Non-pigmented ciliary epithelial cell (primary cell): ENCODE data around the gene EIF5A2.
"Not testable (repeated sequence)": the region's sequence is repeated elsewhere in the genome, so short reads cannot be mapped to it uniquely, and the experiment has no call there.

Experiments used
- DNase-seq: peaks from one replicate; pipeline ENCODE4 v3.0.0-alpha.2; 2010; ENCODE audit warnings: low read depth

EIF5A2 gene

DNA sequence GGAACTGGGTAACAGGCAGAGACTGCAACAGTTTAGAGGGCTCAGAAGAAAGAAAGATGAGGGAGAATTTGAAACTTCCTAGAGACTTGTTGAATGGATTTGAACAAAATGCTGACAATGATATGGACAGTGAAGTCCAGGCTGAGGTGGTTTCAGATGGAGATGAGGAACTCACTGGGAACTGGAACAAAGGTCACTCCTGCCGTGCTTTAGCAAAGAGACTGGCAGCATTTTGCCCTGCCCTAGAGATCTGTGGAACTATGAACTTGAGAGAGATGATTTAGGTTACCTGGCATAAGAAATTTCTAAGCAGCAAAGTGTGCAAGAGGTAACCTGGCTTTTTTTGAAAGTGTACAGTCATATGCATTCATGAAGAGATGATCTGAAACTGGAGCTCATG lies 11.7 kb downstream of the EIF5A2 start:
- DNase-seq = no peak

- DNase-seq = not testable (repeated sequence)
These were observed 12.1 kb downstream of the EIF5A2 start for GRCh38 chr3:170896333-170896732.

- DNase-seq = no peak
These were observed 14.5 kb downstream of the EIF5A2 start for GRCh38 chr3:170893895-170894294.

- no peak for DNase-seq
These were observed 18.8 kb downstream of the EIF5A2 start for GRCh38 chr3:170889630-170890029.

DNA sequence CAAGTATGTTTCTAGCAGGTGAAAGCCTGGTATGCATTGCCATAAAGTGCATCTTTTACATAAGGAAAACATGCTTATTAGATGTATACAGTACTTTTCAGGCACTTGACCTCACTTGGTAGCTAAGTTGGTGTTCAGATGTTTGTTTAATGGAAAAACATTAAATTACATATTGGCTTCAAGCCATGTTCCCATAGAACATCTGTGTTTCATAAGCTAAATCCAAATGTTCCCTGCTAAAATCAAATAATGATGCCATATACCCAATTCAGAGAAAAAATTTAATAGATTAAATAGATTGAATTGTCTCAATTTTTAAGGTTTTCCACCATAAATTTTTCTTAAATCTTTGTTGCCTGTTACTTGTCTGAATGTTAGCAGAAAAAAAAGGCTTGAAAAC lies 19.3 kb downstream of the EIF5A2 start:
- DNase-seq = no peak

GRCh38 chr3:170884109-170884930 lies 24.1 kb downstream of the EIF5A2 start:
- not testable (repeated sequence) for DNase-seq

GRCh38 chr3:170878688-170879087 lies 29.7 kb downstream of the EIF5A2 start:
- not testable (repeated sequence) for DNase-seq

- DNase-seq = not testable (repeated sequence)
These were observed 31.1 kb downstream of the EIF5A2 start for GRCh38 chr3:170877311-170877710.

- DNase-seq = no peak
These were observed 31.9 kb downstream of the EIF5A2 start for GRCh38 chr3:170876537-170876936.

- DNase-seq = peak; percentile 67
These were observed 38.5 kb downstream of the EIF5A2 start, which contains the start of gene RPL22L1 for GRCh38 chr3:170869645-170870593. Gene RPL22L1 (minus strand): TSS chr3:170870195. CDS start chr3:170870167, 28 bp downstream.

DNA sequence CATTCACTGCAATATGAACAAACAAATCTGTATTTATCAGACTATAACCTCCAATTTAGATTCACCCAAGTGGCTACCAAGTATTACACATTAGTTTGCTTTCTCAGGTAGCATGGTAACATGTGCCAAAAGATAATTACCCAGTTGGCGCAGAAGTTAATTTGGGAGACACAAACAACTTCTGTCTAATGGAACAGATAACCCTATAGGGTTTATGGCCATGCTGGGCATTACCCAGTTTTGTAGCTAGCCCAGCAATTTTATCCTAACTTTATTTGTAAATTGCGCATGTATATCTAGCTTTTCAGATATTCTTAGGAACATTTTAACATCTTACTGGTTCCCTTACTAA lies 39.2 kb downstream of the EIF5A2 start:
- no peak for DNase-seq

GRCh38 chr3:170868577-170869238 lies 39.7 kb downstream of the EIF5A2 start:
- no peak for DNase-seq

DNA sequence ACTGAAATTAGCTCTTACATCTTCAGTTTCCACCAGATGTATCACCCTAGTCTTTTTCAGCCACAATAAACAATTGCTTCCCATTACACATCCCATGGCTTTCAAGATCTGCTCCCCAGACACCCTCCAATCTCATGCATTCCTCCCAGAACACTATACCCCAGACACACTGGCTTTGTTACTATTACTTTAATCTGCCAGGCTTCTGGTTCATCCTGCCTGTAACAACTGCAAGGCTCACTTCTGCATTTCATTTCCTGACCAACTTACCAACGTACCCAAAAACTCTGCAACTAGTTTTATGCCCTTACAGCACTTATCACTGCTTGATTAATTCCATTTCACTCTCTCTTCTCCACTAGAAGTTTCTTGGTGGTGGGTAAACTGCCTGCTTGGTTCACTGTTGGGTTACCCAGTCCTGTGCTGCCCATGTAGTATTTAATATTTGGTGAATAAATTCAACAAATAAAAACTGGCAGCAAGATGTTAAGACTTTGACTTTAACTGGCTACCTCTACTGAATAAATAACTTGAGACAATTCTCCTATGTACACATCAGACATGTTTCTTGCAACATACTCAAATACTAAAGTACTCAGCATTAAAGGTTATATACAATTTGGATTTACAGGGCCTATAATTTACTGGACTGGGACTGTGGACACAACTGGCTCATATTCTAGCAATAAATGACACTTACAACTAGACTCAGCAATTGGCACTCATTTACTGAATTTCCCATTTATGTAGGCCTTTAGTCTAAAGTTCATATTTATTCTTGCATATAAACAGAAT lies 41.1 kb downstream of the EIF5A2 start:
- no peak for DNase-seq

GRCh38 chr3:170866499-170866898 lies 41.9 kb downstream of the EIF5A2 start:
- no peak for DNase-seq

- no peak for DNase-seq
These were observed 43.0 kb downstream of the EIF5A2 start for GRCh38 chr3:170865209-170866094.

DNA sequence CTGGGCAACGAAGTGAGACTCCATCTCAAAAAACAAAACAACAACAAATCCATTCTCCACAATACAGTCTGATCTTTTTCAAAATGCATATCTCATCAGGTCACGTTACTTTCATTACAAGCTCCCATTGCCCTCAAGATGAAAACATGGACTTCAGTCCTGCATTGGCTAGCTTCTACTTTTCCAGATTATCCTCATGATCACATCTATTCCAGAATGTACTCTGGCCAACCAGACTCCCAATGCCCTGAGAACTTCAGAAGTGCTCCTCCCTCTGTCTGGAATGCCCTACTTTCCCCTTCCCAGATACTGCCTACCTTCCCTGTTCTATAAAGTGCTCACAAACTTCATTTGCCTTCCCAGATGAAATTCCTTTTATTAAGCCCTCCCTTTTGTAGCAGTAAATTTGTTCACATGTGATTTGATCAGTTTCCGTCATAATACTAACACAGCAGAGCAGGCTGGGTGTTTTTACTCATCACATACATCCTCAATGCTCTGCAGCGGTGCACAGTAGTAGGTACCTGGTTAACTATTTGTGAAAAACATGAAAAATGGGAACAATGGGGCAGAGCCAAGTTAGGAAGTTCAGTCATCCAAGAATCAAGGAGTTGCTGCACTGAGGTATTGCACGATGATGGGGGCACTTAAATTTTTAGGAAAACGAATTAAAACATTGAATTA lies 43.8 kb downstream of the EIF5A2 start:
- DNase-seq = no peak

GRCh38 chr3:170863816-170864215 lies 44.6 kb downstream of the EIF5A2 start:
- no peak for DNase-seq

- no peak for DNase-seq
These were observed 45.6 kb downstream of the EIF5A2 start for GRCh38 chr3:170862618-170863374.

- DNase-seq = no peak
These were observed 49.8 kb downstream of the EIF5A2 start for GRCh38 chr3:170858599-170858998.
